GM21619 (cell line): Measurements from ENCODE around the gene ADI1.
"Not testable (repeated sequence)": the region's sequence is repeated elsewhere in the genome, so short reads cannot be mapped to it uniquely, and the experiment has no call there.

Source experiments
- ATAC-seq: cut with Tn5 transposase; IDR thresholded peaks from one replicate; pipeline ENCODE4 v1.9.1; 2021; ENCODE audit not compliant: unreplicated experiment

Gene ADI1

DNA sequence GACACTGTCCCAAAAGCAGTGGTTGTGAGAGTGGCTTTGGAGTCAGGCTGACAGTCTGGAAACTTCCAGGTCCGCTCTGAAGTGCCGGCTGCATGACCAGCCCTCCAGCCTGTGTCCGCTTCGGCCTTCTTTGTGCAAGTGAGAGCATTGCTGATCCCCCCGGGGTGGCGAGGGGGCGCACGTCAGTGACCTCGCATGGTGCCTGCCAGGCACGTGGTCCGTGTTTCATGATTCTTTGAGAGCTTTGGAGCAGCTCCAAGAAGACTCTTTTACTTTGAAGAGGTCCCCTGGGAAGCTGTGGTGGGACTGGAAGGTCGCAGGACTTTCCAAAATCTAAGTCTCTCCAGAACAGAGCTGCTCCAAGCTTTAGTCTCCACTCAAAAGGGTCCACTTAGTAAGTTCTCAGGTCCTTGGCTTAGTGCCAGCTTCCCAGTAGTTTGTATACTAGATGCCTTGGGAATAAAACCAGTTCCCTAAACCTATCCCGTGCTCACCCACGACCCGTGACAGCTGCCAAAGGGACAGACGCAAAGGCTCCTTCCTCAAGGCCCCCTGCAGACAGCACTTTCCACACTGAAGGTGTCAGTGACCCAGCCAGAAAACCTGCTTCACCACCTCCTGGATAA is 68.8 kb downstream of the ADI1 start:
- no peak for ATAC-seq

DNA sequence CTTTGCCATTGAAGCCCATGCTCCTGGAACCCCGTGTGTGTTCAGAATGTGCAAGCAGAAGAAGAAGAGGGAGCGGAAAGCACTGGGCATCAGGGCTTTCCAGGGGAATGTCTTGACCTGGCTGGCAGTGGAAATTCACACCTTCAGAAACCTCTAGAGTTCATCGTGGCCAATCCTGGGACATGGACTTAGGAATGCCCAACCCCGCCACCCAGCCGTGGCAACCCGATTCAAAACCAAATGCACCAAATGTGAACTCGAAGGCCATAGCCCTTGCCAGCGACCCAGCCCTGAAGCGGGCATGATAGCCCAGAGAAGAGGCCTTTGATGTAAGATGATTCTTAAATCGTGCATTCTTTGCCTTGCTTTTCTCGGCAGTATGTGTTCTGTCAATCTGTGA is 69.4 kb downstream of the ADI1 start:
- no peak for ATAC-seq

DNA sequence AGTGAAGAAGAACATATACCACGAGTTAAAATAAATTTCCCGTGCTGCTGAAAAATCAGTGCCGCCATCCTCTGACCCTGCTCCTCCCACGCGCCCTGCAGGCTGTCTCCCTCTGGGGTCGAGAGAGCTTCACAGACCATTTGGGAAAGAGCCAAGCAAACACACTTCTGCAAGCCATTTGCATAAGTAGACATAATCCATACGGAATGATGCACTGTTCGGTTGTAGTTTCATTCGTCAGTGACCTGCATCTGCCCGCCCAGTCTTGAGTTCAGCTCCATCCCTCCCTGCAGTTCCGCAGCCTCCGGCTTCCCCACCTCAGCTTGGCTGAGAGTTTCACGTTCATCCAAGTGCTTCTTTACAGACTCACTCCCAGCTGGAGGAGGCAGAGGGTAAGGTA is 70.2 kb downstream of the ADI1 start:
- ATAC-seq: no peak

DNA sequence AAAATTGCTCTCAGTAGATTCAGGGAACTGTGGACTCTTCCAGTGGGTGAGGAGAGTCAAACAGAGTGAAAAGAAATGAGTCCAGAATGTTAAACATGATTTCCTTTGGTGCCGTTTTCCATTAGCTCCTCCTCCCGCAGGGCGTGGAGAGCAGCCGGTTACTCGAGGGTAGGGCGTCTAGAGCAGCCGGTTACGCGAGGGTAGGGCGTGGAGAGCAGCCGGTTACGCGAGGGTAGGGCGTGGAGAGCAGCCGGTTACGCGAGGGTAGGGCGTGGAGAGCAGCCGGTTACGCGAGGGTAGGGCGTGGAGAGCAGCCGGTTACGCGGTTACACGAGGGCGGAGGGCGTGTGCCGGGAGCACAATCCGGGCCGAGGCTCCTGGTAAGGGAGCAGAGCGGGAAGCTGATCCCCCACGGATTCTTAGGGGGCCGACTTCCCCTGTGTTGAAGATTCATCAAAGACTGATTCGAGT is 70.9 kb downstream of the ADI1 start:
- not testable (repeated sequence) for ATAC-seq

DNA sequence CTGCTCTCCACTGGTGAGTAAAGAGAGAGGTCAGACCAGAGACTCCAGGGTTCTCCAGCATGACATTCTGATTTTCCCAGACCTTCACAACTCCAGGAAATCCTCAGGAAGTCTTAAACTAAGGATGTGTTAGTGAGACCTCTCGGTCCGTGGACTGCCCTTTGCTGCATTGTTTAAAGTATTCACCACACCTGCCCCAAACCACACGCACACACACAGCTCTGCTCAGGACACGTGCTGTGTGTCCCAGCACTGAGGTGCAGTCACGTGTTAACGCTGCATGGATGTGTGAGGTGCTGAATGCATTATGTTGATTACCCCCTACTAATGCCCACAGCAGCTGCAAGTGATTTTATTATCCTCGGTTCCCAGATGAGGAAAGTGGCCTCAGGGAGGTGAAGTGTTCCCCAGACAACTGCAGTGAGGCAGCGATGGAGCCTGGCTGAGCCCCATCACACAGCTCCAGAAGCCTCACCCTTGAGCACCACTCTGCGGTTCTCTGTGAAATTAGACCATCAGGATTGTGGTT is 71.5 kb downstream of the ADI1 start:
- no peak for ATAC-seq
